SKM-1 treated with dmso at 0.1 percent for 144 hours (cell line): Measurements from ENCODE around the gene IGSF1.

Experiments
- DNase-seq: peaks from one replicate; lab custom pipeline; 2025; ENCODE audit not compliant: unreplicated experiment; lab: John Stamatoyannopoulos, UW

Gene IGSF1

GRCh38 chrX:131288738-131289511, at the start of gene IGSF1:
Gene IGSF1 (minus strand): TSS chrX:131289306. CDS start chrX:131286674, 2,632 bp downstream.
- DNase-seq: no peak

GRCh38 chrX:131332331-131332730, 43.2 kb upstream of the IGSF1 start:
- DNase-seq: no peak

GRCh38 chrX:131331152-131331551, 42.0 kb upstream of the IGSF1 start:
- DNase-seq: no peak

GRCh38 chrX:131330735-131331134, 41.6 kb upstream of the IGSF1 start:
- DNase-seq: no peak

GRCh38 chrX:131322651-131323050, 33.5 kb upstream of the IGSF1 start:
- DNase-seq: no peak

GRCh38 chrX:131317326-131317725, 28.2 kb upstream of the IGSF1 start:
- no peak for DNase-seq

GRCh38 chrX:131316260-131316659, 27.2 kb upstream of the IGSF1 start:
- no peak for DNase-seq

GRCh38 chrX:131308980-131309379, 19.9 kb upstream of the IGSF1 start:
- DNase-seq: no peak

GRCh38 chrX:131306601-131307000, 17.5 kb upstream of the IGSF1 start:
- no peak for DNase-seq

- no peak for DNase-seq
These were observed 16.8 kb upstream of the IGSF1 start for GRCh38 chrX:131305926-131306325.

GRCh38 chrX:131302701-131303100, 13.6 kb upstream of the IGSF1 start:
- no peak for DNase-seq

- no peak for DNase-seq
These were observed 12.0 kb upstream of the IGSF1 start for GRCh38 chrX:131301155-131301554.

- DNase-seq: no peak
These were observed 9.7 kb upstream of the IGSF1 start for GRCh38 chrX:131298846-131299245.

GRCh38 chrX:131298036-131298435, 8.9 kb upstream of the IGSF1 start:
- no peak for DNase-seq

- DNase-seq: no peak
These were observed 421 bp upstream of the IGSF1 start for GRCh38 chrX:131289527-131289926.

GRCh38 chrX:131288188-131288587, 918 bp downstream of the IGSF1 start:
- DNase-seq: no peak

- DNase-seq: no peak
These were observed 1.4 kb downstream of the IGSF1 start for GRCh38 chrX:131287560-131288179.

- DNase-seq: no peak
These were observed 9.5 kb downstream of the IGSF1 start for GRCh38 chrX:131279617-131280016.

GRCh38 chrX:131279197-131279596, 9.9 kb downstream of the IGSF1 start:
- no peak for DNase-seq

GRCh38 chrX:131277543-131278136, 11.5 kb downstream of the IGSF1 start:
- DNase-seq: no peak

GRCh38 chrX:131273011-131273410, 16.1 kb downstream of the IGSF1 start:
- DNase-seq: no peak

GRCh38 chrX:131271826-131272225, 17.3 kb downstream of the IGSF1 start:
- no peak for DNase-seq
